ENCODE data around the gene ACLY. TPM values are rescaled to one million over a fixed set of nuclear protein-coding genes. Genes with fewer than 3 reads are reported as not detected.

Gene ACLY
- total and polyA plus RNA-seq, 10 of the 15 experiments (the other 5 are each of a cell fraction or from before 2014, with no cell fraction given): 32.6 to 224 (median 114) TPM

DNA sequence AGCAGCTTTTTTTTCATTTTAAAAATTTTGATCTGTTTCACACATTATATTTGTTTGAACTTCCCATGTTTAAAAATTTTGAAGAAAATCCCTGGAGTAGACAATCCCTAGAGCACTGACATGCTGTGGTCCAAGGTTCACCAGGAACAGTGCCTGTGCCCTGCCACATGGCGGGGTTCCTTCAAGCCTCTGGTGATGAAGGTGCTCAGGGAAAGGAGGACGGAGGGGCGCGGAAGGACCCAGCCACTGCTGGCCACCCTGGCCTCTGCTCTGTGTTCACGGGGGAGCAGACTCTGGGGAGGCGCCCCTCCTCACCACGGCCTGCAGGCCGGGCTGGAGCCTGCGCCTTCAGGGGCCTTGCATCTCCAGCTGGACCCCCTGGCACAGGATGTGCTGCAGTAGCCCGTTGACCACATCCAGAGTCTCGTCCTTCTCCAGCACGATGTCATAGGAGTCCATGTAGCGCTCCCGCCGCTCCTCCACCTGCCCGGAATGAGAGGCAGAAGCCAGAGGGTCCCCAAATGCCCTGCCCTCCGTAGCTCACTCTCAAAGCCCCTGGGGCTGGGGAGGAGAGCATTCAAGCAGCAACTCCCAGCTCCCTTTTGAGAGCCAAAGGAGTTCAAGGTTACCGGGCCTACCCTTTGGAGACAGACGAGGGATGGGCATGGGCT is 93.4 kb downstream of the ACLY start (continued):
- TF ChIP-seq, protein P1, sequence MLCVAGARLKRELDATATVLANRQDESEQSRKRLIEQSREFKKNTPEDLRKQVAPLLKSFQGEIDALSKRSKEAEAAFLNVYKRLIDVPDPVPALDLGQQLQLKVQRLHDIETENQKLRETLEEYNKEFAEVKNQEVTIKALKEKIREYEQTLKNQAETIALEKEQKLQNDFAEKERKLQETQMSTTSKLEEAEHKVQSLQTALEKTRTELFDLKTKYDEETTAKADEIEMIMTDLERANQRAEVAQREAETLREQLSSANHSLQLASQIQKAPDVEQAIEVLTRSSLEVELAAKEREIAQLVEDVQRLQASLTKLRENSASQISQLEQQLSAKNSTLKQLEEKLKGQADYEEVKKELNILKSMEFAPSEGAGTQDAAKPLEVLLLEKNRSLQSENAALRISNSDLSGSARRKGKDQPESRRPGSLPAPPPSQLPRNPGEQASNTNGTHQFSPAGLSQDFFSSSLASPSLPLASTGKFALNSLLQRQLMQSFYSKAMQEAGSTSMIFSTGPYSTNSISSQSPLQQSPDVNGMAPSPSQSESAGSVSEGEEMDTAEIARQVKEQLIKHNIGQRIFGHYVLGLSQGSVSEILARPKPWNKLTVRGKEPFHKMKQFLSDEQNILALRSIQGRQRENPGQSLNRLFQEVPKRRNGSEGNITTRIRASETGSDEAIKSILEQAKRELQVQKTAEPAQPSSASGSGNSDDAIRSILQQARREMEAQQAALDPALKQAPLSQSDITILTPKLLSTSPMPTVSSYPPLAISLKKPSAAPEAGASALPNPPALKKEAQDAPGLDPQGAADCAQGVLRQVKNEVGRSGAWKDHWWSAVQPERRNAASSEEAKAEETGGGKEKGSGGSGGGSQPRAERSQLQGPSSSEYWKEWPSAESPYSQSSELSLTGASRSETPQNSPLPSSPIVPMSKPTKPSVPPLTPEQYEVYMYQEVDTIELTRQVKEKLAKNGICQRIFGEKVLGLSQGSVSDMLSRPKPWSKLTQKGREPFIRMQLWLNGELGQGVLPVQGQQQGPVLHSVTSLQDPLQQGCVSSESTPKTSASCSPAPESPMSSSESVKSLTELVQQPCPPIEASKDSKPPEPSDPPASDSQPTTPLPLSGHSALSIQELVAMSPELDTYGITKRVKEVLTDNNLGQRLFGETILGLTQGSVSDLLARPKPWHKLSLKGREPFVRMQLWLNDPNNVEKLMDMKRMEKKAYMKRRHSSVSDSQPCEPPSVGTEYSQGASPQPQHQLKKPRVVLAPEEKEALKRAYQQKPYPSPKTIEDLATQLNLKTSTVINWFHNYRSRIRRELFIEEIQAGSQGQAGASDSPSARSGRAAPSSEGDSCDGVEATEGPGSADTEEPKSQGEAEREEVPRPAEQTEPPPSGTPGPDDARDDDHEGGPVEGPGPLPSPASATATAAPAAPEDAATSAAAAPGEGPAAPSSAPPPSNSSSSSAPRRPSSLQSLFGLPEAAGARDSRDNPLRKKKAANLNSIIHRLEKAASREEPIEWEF (IDR thresholded peaks at IDR 0.05; ENCODE audit: insufficient replicate concordance, low read depth, low read length): no peak
- no peak for TF ChIP-seq IKZF2 (IDR thresholded peaks at IDR 0.05)

DNA sequence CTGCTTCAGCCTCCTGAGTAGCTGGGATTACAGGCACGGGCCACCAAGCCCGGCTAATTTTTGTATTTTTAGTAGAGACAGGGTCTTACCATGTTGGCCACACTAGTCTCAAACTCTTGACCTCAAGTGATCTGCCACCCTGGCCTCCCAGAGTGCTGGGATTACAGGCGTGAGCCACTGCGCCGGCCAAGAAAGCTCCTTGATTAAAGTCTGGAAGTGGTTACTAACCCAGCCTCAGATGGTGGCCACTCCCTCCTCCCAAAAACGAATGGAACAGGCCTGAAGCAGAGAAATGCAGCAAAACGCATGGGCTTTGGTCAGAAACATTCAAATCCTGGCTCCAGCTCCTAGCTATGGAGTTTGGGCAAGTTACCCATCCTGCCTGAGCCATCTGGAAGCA is 94.7 kb downstream of the ACLY start:
- POLR2A ChIA-PET: no interaction called here
- H3K27ac ChIP-seq (ENCODE audit: control insufficient read depth, insufficient read depth): no peak overlapping the region
- FAIRE-seq: no peak
- peaks cover 0 to 3% of the 10 kb centered on the region in 2 experiments; a peak in 1 of 4 replicates for H3K36me3 ChIP-seq (ENCODE audit: control insufficient read depth in 2 of 2, insufficient read depth in 2 of 2, low read length in 1 of 2)
- H3K79me2 ChIP-seq (ENCODE audit: control insufficient read depth, insufficient read depth, low read length): no peaks in the 10 kb centered on the region
- no peak overlapping the region for H3K4me2 ChIP-seq (ENCODE audit: control insufficient read depth, insufficient read depth)
- H2AFZ ChIP-seq (ENCODE audit: control insufficient read depth, low read depth, low read length): no peak overlapping the region
- BruUV-seq (replicated peaks): no TSS peak
- SMC1A ChIA-PET (ENCODE audit: uncharacterized antibody, unreplicated experiment): no interaction called here
- TF ChIP-seq, protein P2, sequence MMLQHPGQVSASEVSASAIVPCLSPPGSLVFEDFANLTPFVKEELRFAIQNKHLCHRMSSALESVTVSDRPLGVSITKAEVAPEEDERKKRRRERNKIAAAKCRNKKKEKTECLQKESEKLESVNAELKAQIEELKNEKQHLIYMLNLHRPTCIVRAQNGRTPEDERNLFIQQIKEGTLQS (IDR thresholded peaks at IDR 0.05; ENCODE audit: borderline replicate concordance, extremely low read depth, low read depth, low read length): no peak
- TF ChIP-seq SUPT20H (IDR thresholded peaks at IDR 0.05; ENCODE audit: borderline replicate concordance, control insufficient read depth, low read depth, low read length): no peak
- TF ChIP-seq ZNF274 (IDR thresholded peaks at IDR 0.05; ENCODE audit: insufficient read depth, insufficient read length): no peak
- no peaks in the 10 kb centered on the region for H3K27me3 ChIP-seq (replicated peaks in 1 of 2; ENCODE audit: control insufficient read depth in 2 of 2, insufficient read depth in 2 of 2, low read length in 1 of 2)
- H3K9ac ChIP-seq (ENCODE audit: control insufficient read depth, insufficient read depth, low read length): no peak overlapping the region
- no peak for DNase-seq (ENCODE audit: low read depth, low spot score)
- CTCF ChIA-PET: no interaction called here
- RAD21 ChIA-PET (ENCODE audit: unreplicated experiment): no interaction called here
- peaks cover 3% of the 10 kb centered on the region for H3K4me1 ChIP-seq (ENCODE audit: control insufficient read depth, insufficient read depth, low read length)
- H4K20me1 ChIP-seq (ENCODE audit: control insufficient read depth, insufficient read depth): no peaks in the 10 kb centered on the region
- no peaks in the 10 kb centered on the region for H3K9me3 ChIP-seq (replicated peaks; ENCODE audit: control insufficient read depth, insufficient read depth, low read length)
- no peak overlapping the region for H3K4me3 ChIP-seq
- ATAC-seq: no peak
- in situ Hi-C loops (cut with MboI): no loop called here
- WGBS (ENCODE audit: insufficient coverage, insufficient replicate concordance, low lambda C conversion rate, missing lambda C conversion rate): 69% methylated on average over 7 of the region's 7 CpGs
- intact Hi-C loops (cut with micrococcal nuclease; ENCODE audit: unreplicated experiment): no loop called here

All from GM12878 (cell line).